ENCODE results near the gene GRXCR1.
A peak's percentile ranks its signal among the peaks of the same experiment; 100 is the strongest.

Gene GRXCR1

GRCh38 chr4:42955746-42956505, 63.4 kb downstream of the GRXCR1 start:
- TF ChIP-seq, protein P1, sequence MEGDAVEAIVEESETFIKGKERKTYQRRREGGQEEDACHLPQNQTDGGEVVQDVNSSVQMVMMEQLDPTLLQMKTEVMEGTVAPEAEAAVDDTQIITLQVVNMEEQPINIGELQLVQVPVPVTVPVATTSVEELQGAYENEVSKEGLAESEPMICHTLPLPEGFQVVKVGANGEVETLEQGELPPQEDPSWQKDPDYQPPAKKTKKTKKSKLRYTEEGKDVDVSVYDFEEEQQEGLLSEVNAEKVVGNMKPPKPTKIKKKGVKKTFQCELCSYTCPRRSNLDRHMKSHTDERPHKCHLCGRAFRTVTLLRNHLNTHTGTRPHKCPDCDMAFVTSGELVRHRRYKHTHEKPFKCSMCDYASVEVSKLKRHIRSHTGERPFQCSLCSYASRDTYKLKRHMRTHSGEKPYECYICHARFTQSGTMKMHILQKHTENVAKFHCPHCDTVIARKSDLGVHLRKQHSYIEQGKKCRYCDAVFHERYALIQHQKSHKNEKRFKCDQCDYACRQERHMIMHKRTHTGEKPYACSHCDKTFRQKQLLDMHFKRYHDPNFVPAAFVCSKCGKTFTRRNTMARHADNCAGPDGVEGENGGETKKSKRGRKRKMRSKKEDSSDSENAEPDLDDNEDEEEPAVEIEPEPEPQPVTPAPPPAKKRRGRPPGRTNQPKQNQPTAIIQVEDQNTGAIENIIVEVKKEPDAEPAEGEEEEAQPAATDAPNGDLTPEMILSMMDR (conservative IDR thresholded peaks at IDR 0.05) = no peak
- H3K27ac ChIP-seq = no peak overlapping the region

- no peak overlapping the region for H3K27ac ChIP-seq
- TF ChIP-seq, protein P1 (conservative IDR thresholded peaks at IDR 0.05) = peak; percentile 84
Measured at GRCh38 chr4:42965326-42965725, 72.8 kb downstream of the GRXCR1 start.

DNA sequence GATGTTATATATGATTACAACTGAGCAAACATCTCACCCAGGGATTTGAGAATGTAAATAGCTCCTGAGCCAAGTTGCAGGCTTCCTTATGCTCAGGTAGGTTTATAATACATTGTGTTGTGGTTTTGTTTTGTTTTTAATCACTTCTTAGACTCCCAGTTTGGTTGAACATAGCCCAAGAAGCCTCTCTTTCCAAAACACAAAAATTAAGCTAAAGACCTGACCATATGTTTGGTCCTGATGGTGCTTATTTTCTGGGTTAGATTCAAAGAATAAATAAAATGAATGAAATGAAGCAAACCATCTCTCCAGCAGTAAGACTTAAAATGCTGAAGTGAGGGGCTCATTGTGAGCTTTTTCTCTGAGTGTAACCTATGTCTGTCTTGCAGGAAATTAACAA, 93.5 kb downstream of the GRXCR1 start:
- H3K27ac ChIP-seq = no peak overlapping the region
- TF ChIP-seq, protein P1 (conservative IDR thresholded peaks at IDR 0.05) = no peak

DNA sequence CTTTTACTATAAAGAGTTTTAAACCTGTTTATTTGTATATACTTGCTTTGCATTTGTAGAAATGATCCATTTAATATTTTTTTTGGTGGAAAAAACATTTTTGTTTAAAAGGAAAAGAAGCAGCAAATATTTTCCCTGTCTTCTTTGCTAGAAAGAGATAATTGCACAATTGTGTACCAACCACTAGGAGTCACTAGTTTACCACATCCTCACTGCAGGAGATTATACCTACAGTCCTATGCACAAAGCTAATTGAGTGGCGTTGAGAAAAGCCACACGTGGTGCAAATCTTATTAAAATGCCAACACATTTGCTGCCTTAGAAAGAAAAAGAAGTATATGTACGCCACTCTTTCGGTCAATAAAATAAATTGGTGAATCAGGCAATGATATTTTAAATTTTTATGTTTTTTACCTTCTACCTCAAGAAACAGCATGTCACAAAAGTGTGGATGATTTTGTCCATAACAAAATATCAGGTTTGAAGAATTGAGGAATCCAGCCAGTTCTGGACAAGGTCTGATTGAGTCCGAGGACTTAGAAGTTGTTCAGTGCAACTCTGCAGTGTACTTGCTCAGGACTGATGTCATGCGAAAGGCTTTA, 102.9 kb downstream of the GRXCR1 start:
- TF ChIP-seq, protein P1 (conservative IDR thresholded peaks at IDR 0.05) = peak; percentile 96

GRCh38 chr4:43008793-43009192, 116.3 kb downstream of the GRXCR1 start:
- TF ChIP-seq, protein P1 (conservative IDR thresholded peaks at IDR 0.05) = no peak

More for the DNA sequence above, 102.9 kb downstream of the GRXCR1 start:
- H3K27ac ChIP-seq = no peak overlapping the region

GRCh38 chr4:43014256-43014655, 121.7 kb downstream of the GRXCR1 start:
- no peak overlapping the region for H3K27ac ChIP-seq
- TF ChIP-seq, protein P1 (conservative IDR thresholded peaks at IDR 0.05) = no peak

More at GRCh38 chr4:43008793-43009192, 116.3 kb downstream of the GRXCR1 start:
- no peak overlapping the region for H3K27ac ChIP-seq

GRCh38 chr4:43041632-43042031, 149.1 kb downstream of the GRXCR1 start:
- TF ChIP-seq, protein P1 (conservative IDR thresholded peaks at IDR 0.05) = no peak
- no peak overlapping the region for H3K27ac ChIP-seq

Data from VCaP (cell line).